ENCODE measurements around the gene PANK3.
"Not testable (repeated sequence)": the region's sequence is repeated elsewhere in the genome, so short reads cannot be mapped to it uniquely, and the experiment has no call there.

The PANK3 gene

DNA sequence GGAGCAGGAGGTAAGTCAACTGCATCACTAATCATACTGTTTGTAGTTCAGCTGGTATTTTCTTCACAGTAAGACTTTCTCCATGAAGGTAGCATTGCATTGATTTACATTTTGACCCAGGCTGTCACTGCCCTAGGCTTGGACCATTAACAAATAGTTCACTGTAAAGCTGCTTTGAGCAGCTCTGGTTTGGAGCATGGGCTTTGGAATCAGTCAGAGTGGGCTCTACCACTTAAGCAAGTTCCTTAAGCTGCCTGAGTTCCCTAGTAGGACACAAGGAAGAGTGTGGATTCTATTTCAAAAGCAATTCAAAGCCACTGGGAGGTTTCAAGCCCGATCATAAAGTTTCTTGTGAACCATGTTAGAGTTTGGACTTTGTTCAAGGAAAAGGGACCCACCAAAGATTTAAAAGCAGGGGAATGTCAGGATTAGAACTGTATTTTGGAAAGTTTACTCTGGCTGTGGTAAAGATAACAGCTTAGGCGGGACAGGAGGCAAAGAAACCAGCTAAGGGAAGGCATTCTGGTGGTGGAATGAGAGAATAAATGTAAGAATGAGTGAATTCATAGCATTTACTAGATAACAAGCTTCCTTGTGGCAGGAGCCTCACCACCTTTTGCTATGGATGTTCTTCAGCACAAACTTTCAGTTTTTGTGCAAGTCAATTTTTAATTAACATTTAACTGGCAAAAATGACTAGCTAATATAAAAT, 12.3 kb upstream of the PANK3 start:
- no peak for DNase-seq

DNA sequence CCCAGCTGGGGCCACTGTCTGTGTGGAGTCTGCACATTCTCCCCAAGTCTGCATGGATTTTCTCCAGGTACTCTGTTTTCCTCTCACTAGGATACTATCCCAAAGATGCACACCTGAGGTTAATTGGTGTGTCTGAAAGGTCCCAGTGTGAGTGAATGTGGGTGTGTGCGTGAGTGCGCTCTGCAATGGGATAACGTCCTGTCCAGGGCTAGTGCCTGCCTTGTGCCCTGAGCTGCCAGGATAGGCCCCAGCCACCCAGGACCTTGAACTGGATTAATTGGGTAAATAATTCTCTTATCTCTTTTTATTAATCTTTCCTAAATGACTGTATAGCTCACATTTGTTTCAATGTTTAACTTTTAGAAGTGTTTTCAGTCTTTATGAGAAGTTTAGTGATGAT, 11.5 kb upstream of the PANK3 start:
- DNase-seq: no peak

DNA sequence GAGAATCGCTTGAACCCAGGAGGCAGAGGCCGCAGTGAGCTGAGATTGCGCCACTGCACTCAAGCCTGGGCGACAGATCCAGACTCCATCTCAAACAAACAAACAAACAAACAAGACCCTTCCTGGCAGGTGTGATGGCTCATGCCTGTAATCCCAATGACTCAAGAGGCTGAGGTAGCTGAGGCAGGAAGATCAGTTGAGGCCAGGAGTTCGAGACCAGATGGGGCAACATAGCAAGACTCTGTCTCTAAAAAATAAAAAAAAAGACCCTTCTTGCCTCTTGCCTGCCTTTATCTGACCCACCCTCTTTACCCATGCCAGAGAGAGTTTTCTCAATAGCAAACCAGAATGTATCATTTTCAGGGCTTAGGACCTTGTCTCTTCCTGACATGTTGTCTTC, 8.8 kb upstream of the PANK3 start:
- no peak for DNase-seq

GRCh38 chr5:168585119-168585856, 6.1 kb upstream of the PANK3 start:
- no peak for DNase-seq

DNA sequence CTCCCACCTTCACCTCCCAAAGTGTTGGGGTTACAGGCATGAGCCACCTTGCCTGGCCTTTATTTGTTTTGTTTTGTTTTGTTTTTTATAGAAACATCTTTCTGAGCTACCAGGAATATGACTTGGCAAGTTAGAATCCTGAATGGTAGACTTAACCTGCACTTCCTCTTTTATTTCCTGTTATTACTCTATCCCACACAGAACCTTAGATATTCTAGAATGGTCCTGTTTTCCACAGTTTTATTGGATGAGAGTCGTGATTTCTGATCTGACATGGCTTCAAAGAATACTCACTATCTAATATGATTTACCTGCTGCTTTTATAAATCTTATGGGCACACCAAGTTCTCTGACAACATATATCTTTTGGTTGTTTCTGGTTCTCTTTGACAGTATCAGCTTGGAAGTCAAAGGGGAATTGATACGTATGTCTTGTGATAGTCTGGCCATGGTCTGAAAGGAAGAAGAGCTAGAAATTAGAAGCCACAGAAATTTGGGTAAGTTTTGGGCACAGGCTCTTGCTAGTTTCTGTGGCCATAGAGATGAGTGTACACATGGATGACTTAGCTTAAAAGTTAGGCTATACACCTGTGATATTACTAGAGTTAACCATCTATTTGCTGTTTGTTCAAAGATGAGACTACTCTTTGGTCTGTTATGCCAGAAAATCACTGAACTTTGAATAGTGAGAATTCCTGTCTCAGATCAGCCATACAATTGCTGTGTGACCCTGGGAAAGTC, 4.7 kb upstream of the PANK3 start:
- no peak for DNase-seq

DNA sequence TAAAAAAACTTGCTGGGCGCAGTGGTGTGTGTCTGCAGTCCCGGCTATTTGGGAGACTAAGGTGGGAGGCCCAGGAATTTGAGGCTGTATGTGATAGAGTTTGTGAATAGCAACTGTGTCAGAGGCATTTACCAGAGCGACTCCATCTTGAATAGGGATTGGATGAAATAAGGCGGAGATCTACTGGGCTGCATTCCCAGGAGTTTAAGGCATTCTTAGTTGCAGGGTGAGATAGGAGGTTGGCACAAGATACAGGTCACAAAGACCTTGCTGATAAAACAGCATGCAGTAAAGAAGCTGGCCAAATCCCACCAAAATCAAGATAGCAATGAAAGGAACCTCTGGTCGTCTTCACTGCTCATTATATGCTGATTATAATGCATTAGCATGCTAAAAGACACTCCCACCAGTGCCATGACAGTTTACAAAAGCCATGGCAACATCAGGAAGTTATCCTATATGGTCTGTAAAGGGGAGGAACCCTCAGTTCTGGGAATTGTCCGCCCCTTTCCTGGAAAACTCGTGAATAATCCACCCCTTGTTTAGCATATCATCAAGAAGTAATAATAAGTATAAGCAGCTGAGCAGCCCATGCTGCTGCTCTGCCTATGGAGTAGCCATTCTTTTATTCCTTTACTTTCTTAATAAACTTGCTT, 1.8 kb upstream of the PANK3 start:
- DNase-seq: not testable (repeated sequence)

GRCh38 chr5:168580227-168580508, 1.0 kb upstream of the PANK3 start:
- DNase-seq: no peak

DNA sequence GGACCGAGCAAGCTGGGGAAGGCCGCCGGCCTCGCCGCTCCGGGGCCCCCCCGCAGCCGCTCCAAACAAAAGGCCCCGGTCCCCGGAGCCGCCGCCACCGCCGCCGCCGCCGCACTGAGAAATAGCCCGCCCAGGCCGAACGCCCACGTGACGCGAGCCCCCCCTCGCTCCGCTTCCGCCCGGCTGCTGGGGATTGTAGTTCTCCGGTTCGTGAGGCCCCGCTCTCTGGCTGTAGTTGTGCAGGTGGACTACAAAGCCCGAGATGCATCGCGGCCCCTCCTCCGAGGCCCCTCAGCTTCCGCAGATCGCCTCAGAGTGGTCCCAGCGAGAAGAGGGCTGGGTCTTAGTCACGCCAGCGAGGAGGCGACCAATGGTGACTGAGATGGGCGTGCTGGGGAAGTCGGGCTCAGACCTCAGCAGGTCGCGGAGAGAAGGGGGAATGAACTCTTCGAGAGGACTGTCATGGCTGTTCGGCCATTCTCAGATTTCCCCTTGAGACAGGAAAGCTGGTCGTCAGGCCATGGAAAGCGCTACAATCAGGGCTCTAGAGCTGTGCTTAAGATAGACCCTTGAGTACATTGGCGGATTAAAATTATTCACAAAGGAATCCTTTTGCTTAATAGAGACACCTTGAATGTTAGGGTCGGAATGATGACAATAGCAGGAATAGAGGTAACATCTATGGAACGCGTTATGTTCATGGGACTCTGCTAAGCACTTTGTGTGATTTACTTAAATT, 489 bp upstream of the PANK3 start:
- DNase-seq: peak; percentile 97

DNA sequence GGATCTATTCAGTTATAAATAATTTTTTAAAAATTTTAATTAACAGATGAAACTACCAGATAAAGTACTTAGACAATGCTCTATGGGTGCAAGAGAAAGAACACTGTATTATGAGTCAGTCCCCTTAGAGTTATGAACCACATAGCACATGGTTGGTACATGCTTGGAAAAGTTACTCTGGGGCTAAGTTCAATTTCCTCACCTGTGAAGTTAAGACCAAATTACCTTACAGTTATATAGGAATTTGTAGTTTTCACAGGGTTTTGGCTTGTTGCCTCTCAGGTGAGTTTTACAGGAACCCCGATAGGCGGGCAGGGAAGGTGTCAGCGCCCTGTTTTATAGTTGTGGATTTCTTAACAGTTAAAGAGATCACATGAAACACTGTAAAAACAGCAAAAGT, 1.2 kb downstream of the PANK3 start:
- no peak for DNase-seq

DNA sequence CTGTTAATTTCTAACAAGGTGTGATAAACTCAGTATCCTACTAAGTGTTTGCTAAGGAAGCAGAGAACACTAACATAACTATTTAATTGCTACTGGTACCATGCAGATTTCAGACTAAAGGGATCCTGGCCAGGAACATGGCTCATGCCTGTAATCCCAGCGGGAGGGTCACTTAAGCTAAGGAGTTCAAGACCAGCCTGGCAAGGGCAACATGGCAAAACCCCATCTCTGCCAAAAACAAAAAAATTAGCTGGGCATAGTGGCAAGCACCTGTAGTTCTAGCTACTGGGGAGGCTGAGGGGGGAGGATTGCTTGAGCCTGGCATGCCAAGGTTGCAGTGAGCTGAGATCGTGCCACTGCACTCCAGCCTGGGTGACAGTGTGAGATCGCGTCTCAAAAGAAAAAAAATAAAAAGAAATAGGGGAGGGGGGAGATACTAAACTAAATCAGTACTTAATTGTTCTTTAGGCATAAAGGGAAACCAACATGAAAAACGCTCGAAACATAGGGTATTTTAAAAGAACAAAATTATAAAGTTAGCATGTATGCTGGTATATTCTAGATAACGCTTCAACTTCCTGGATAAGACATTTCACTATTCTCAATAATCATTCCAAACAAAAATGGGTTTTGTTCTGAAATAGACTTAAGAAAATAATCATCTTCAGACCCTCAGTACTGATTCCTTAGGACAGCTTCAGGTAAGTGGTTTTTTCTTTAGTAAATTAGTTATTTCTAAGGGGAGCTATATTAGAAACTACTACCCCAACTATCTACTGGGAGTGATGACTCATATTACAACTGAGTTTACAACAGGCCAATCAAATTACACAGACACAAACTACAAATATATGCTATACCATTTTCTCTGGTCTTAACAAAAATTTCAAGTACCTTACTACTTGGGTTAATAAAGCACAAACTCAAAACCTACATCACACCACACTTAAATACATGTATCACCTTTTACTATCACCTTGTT, 3.5 kb downstream of the PANK3 start:
- no peak for DNase-seq

- DNase-seq: not testable (repeated sequence)
These were observed 5.0 kb downstream of the PANK3 start for GRCh38 chr5:168574156-168574555.

DNA sequence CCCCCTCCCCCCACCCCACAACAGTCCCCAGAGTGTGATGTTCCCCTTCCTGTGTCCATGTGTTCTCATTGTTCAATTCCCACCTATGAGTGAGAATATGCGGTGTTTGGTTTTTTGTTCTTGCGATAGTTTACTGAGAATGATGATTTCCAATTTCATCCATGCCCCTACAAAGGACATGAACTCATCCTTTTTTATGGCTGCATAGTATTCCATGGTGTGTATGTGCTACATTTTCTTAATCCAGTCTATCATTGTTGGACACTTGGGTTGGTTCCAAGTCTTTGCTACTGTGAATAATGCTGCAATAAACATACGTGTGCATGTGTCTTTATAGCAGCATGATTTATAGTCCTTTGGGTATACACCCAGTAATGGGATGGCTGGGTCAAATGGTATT, 5.5 kb downstream of the PANK3 start:
- not testable (repeated sequence) for DNase-seq

- no peak for DNase-seq
These were observed 8.5 kb downstream of the PANK3 start for GRCh38 chr5:168570490-168571328.

GRCh38 chr5:168568738-168569137, 10.4 kb downstream of the PANK3 start:
- no peak for DNase-seq

GRCh38 chr5:168563959-168564358, 15.2 kb downstream of the PANK3 start:
- no peak for DNase-seq

- DNase-seq: no peak
These were observed 16.9 kb downstream of the PANK3 start for GRCh38 chr5:168562279-168562678.

DNA sequence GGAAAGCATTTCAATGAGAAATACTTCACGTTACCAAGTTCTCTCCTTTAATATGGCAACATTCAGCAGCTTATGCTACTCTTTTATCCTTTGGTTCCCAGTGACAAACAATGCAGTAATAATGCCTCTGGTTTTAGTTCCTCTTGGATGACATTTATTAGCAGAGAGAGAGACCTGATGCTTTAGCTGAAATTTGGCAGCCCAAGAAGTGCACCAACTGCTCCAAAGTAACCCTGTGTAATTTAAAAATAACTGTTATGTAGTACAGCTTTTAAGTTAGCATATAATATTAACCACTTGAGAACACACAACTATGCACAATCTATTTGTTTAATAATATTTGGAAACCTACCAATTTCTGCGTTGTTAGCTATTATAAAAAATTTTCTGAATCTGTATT, 21.8 kb downstream of the PANK3 start:
- DNase-seq: no peak

- no peak for DNase-seq
These were observed 25.6 kb downstream of the PANK3 start for GRCh38 chr5:168553377-168554130.

DNA sequence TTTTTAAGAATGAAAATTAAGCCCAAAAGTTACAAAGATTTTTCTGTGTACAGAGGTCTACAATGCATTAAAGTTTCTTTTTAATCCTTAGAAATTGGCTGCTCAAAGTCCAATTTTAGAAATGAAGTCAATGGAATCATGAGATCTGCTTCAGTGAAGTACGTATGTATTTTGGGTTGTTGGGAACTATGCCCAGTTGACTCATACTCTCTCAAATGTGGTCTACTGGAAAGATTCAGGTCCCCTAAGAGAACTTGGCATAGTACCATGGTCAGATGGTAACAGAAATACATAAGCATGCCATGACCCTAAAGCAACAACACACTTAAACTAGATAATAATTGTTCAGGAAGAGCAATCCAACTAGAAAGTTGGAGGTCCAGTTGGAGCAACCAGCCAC, 27.0 kb downstream of the PANK3 start:
- DNase-seq: no peak

DNA sequence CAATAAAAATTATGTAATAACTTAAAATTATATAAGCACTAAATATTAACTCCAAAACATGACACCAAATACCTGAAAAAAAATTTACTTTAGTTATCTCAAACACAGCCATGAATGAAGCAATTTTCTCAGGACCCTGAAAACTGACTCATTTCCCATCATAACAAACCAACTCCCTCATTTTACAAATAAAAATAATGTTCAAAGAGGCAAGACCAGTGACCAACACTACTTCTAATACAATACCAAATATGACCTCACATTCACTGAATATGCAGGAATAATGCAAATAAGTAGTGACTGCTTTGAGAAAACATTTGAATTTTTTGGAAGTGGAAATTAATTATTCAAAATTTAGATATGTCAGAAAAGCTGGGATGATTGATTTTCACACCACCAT, 28.5 kb downstream of the PANK3 start:
- DNase-seq: no peak

All from stimulated activated CD4-positive, alpha-beta T cell treated with anti-CD3 and anti-CD28 coated beads, Interleukin-4, amount 100 ng/mL, for 1 hour (primary cell).